T-helper 17 cell (primary cell): ENCODE results near the gene SALL4. TPM values are rescaled to one million over a fixed set of nuclear protein-coding genes. Genes with fewer than 3 reads are reported as not detected.
"Not testable (repeated sequence)": the region's sequence is repeated elsewhere in the genome, so short reads cannot be mapped to it uniquely, and the experiment has no call there.

Experiments used
- ATAC-seq: fragments of 150-1000 bp; cut with Tn5 transposase; 2 replicates; pipeline ENCODE4 v1.10.0; 2021; ENCODE audit warnings: mild to moderate bottlenecking, moderate library complexity
- DNase-seq, 3 donors: peaks; one replicate each; pipeline versions ENCODE4 v3.0.0 to v3.0.0-alpha.2; 2020 to 2021
- H3K9me3 ChIP-seq: one replicate; pipeline ENCODE4 v1.7.0; 2013; ENCODE audit warnings: low read length, mild to moderate bottlenecking; ENCODE audit not compliant: control insufficient read depth, poor library complexity, severe bottlenecking
- H3K27ac Mint-ChIP-seq: one replicate; pipeline ENCODE4 v1.8.0; 2022; ENCODE audit warnings: mild to moderate bottlenecking, moderate library complexity, mixed read lengths
- H3K27me3 Mint-ChIP-seq: one replicate; pipeline ENCODE4 v1.8.0; 2022; ENCODE audit warnings: mixed read lengths
- H3K36me3 Mint-ChIP-seq: one replicate; pipeline ENCODE4 v1.8.0; 2022; ENCODE audit warnings: low read depth, mixed read lengths
- H3K4me1 Mint-ChIP-seq: one replicate; pipeline ENCODE4 v1.8.0; 2022; ENCODE audit warnings: mild to moderate bottlenecking, mixed read lengths
- H3K4me3 Mint-ChIP-seq: one replicate; pipeline ENCODE4 v1.8.0; 2022; ENCODE audit warnings: mild to moderate bottlenecking, moderate library complexity, mixed read lengths
- total RNA-seq, 4 donors: library from RNA in 2 of 4; stranded (reverse) in 2 of 4; gene quantifications; one replicate each; pipeline ENCODE4 v1.2.3 and lab custom pipeline; 2022 to 2026

SALL4 gene
- total RNA-seq, 2 donors from 2014 or later = 0.16 to 0.32 TPM

- no peak overlapping the region for H3K27ac Mint-ChIP-seq
Measured at GRCh38 chr20:51799401-51799860, 2.9 kb downstream of the SALL4 start.

GRCh38 chr20:51797357-51798025 is 4.8 kb downstream of the SALL4 start:
- peaks cover 67% of the 10 kb centered on the region for H3K27me3 Mint-ChIP-seq

More at GRCh38 chr20:51799401-51799860, 2.9 kb downstream of the SALL4 start:
- Mint-ChIP-seq H3K4me3 (peak overlapping the region; percentile 25), H3K36me3 (peaks cover 2% of the 10 kb centered on the region), H3K27me3 (peaks cover 65% of the 10 kb centered on the region), H3K4me1 (peaks cover 3% of the 10 kb centered on the region)
- no peak for ATAC-seq
- no peaks in the 10 kb centered on the region for H3K9me3 ChIP-seq
- no peak for DNase-seq

GRCh38 chr20:51796340-51796739 is 6.0 kb downstream of the SALL4 start:
- Mint-ChIP-seq H3K36me3 (peaks cover 2% of the 10 kb centered on the region), H3K27ac (no peak overlapping the region), H3K4me1 (peaks cover 3% of the 10 kb centered on the region), H3K27me3 (peaks cover 63% of the 10 kb centered on the region), H3K4me3 (no peak overlapping the region)
- no peaks in the 10 kb centered on the region for H3K9me3 ChIP-seq
- no peak for ATAC-seq
- no peak for DNase-seq

More at GRCh38 chr20:51797357-51798025, 4.8 kb downstream of the SALL4 start:
- no peaks in the 10 kb centered on the region for H3K9me3 ChIP-seq
- DNase-seq (no peak), ATAC-seq (no peak)
- peaks cover 2% of the 10 kb centered on the region for H3K36me3 Mint-ChIP-seq
- H3K4me3 Mint-ChIP-seq = no peak overlapping the region
- no peak overlapping the region for H3K27ac Mint-ChIP-seq
- H3K4me1 Mint-ChIP-seq = peaks cover 3% of the 10 kb centered on the region

GRCh38 chr20:51792960-51793359 is 9.4 kb downstream of the SALL4 start:
- no peak for ATAC-seq
- Mint-ChIP-seq H3K4me1 (no peaks in the 10 kb centered on the region), H3K36me3 (peaks cover 2% of the 10 kb centered on the region), H3K27me3 (peaks cover 57% of the 10 kb centered on the region), H3K27ac (no peak overlapping the region), H3K4me3 (no peak overlapping the region)
- no peak for DNase-seq
- H3K9me3 ChIP-seq = no peaks in the 10 kb centered on the region

GRCh38 chr20:51791626-51792025 is 10.7 kb downstream of the SALL4 start:
- no peak for DNase-seq
- Mint-ChIP-seq H3K4me1 (no peaks in the 10 kb centered on the region), H3K27ac (no peak overlapping the region), H3K27me3 (peaks cover 50% of the 10 kb centered on the region), H3K4me3 (no peak overlapping the region), H3K36me3 (no peaks in the 10 kb centered on the region)
- no peaks in the 10 kb centered on the region for H3K9me3 ChIP-seq
- no peak for ATAC-seq

GRCh38 chr20:51790256-51790655 is 12.1 kb downstream of the SALL4 start:
- Mint-ChIP-seq H3K4me1 (no peaks in the 10 kb centered on the region), H3K4me3 (no peak overlapping the region), H3K27ac (no peak overlapping the region), H3K36me3 (no peaks in the 10 kb centered on the region), H3K27me3 (peaks cover 40% of the 10 kb centered on the region)
- no peak for ATAC-seq
- no peaks in the 10 kb centered on the region for H3K9me3 ChIP-seq
- DNase-seq = no peak

- no peaks in the 10 kb centered on the region for H3K9me3 ChIP-seq
- H3K36me3 Mint-ChIP-seq = no peaks in the 10 kb centered on the region
- no peak for DNase-seq
- H3K4me1 Mint-ChIP-seq = no peaks in the 10 kb centered on the region
- no peak overlapping the region for H3K4me3 Mint-ChIP-seq
- H3K27ac Mint-ChIP-seq = no peak overlapping the region
- ATAC-seq = no peak
- peaks cover 40% of the 10 kb centered on the region for H3K27me3 Mint-ChIP-seq
Measured at GRCh38 chr20:51789434-51789833, 12.9 kb downstream of the SALL4 start.

DNA sequence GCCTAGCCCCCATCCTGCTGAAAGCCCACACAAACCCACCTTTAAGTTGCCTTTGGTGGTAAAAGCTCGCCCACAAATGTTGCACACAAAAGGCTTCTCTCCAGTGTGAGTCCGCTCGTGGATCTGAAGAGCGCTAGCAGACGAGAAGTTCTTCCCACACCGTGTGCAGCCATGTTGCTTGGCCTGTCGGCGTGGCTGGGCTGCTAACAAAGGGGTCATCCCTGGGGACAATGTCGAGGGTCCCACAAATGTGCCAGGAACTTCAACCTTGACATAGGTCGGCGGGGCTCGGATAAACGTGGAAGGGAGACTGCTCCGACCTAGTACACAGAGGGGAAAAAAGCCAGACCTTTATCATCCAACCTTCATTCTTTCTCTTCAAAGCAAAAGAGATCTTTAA is 13.5 kb downstream of the SALL4 start:
- Mint-ChIP-seq H3K27ac (no peak overlapping the region), H3K36me3 (no peaks in the 10 kb centered on the region), H3K4me3 (no peak overlapping the region), H3K4me1 (no peaks in the 10 kb centered on the region), H3K27me3 (peaks cover 35% of the 10 kb centered on the region)
- no peaks in the 10 kb centered on the region for H3K9me3 ChIP-seq
- ATAC-seq (no peak), DNase-seq (no peak)

DNA sequence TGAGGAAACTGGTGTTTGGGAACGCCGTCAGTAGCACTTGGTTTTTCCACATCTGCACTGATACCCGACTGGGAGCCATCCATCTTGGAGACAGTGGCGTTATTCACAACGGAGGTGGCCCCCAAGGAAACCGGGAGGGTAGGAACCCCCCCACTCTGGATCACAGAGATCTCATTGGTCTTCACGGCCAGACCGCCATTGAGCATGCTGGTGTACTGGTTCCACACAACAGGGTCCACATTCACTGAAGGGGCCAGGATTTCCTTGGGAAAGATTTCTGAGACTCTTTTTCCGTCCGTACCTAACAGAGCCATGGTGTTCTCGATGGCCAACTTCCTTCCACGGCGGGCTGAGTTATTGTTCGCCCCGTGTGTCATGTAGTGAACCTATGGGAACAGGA is 18.0 kb downstream of the SALL4 start:
- Mint-ChIP-seq H3K4me1 (no peaks in the 10 kb centered on the region), H3K27me3 (peaks cover 16% of the 10 kb centered on the region), H3K27ac (no peak overlapping the region), H3K4me3 (no peak overlapping the region), H3K36me3 (no peaks in the 10 kb centered on the region)
- H3K9me3 ChIP-seq = no peaks in the 10 kb centered on the region
- DNase-seq = no peak
- ATAC-seq = no peak

GRCh38 chr20:51778229-51778759 is 24.0 kb downstream of the SALL4 start:
- H3K27ac Mint-ChIP-seq, DNase-seq, H3K4me3 Mint-ChIP-seq, H3K9me3 ChIP-seq, H3K36me3 Mint-ChIP-seq, ATAC-seq, H3K4me1 Mint-ChIP-seq: not testable (repeated sequence)
- H3K27me3 Mint-ChIP-seq = peaks cover 11% of the 10 kb centered on the region

DNA sequence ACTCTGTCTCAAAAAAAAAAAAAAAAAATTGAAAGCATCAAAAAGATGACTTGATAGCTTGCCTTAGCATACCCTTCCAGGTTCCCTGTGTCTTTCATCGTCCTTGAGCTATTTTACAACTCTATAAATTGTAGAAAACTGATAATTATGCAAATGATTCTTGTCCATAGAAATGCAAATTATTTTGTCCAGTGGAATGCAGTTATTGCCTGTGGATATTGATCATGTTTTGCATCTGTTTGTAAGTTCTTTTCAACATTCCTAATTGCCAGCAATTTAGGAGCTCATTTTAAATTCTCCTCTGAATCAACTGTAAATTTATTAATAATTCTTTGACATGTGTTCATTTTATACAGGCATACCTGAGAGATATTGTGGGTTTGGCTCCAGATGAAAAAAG is 27.1 kb downstream of the SALL4 start:
- Mint-ChIP-seq H3K36me3 (no peaks in the 10 kb centered on the region), H3K27ac (no peak overlapping the region), H3K4me3 (no peak overlapping the region), H3K4me1 (no peaks in the 10 kb centered on the region), H3K27me3 (peaks cover 9% of the 10 kb centered on the region)
- H3K9me3 ChIP-seq = no peaks in the 10 kb centered on the region
- ATAC-seq = no peak
- DNase-seq = no peak

GRCh38 chr20:51772236-51772635 is 30.1 kb downstream of the SALL4 start:
- peaks cover 7% of the 10 kb centered on the region for H3K4me1 Mint-ChIP-seq
- no peak overlapping the region for H3K27ac Mint-ChIP-seq
- no peak overlapping the region for H3K4me3 Mint-ChIP-seq
- ATAC-seq (no peak), DNase-seq (no peak)
- H3K27me3 Mint-ChIP-seq = peaks cover 28% of the 10 kb centered on the region
- H3K9me3 ChIP-seq = no peaks in the 10 kb centered on the region
- peaks cover 8% of the 10 kb centered on the region for H3K36me3 Mint-ChIP-seq

DNA sequence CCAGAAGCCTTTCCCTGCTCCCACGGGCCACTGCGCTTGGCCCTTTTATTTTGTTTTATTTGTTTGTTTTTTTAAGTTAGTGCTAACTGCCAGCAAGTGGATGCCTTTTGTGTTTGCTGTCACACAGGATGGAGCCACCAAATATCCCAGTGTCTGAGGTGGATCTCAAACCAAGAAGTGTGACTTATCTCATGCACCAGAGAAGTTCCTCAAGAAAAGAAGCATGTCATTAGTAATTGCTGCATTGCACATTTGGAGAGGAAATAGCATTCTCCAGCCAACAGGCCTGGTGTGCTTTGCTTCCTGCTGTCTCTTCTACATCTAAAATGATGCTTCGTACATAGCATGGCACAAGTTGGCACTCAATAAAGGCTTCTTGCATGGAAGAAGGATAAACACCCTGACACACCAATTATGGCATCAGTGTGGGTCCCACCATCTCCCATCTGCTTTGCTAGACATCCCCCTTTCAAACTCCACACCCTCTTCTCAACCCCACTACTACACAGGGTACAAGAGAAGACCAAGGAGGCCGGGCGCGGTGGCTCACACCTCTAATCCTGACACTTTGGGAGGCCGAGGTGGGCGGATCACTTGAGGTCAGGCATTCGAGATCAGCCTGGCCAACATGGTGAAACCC is 32.2 kb downstream of the SALL4 start:
- Mint-ChIP-seq H3K27me3 (peaks cover 43% of the 10 kb centered on the region), H3K4me1 (peaks cover 7% of the 10 kb centered on the region), H3K27ac (no peak overlapping the region), H3K4me3 (peak overlapping the region; percentile 62), H3K36me3 (peaks cover 8% of the 10 kb centered on the region)
- DNase-seq (no peak), ATAC-seq (no peak)
- no peaks in the 10 kb centered on the region for H3K9me3 ChIP-seq
